WTC11 (cell line): ENCODE data around the gene CPLX3. TPM values are rescaled to one million over a fixed set of nuclear protein-coding genes. Genes with fewer than 3 reads are reported as not detected.
A peak's percentile ranks its signal among the peaks of the same experiment; 100 is the strongest.

Experiments used
- ATAC-seq: fragments of 200-7000 bp; cut with Tn5 transposase; 2 replicates; pipeline ENCODE4 v1.10.0; 2021; ENCODE audit warnings: mild to moderate bottlenecking, moderate library complexity
- CTCF ChIA-PET: fragments of 300-600 bp; sonication (Branson Sonifier 250); formaldehyde crosslinking; loops from one replicate; lab custom pipeline; 2021; ENCODE audit warnings: antibody characterized with exemption; lab: Charles Lee
- POLR2A ChIA-PET: fragments of 350-600 bp; sonication (Branson Sonifier 250); formaldehyde crosslinking; loops from one replicate; lab custom pipeline; 2021; ENCODE audit warnings: antibody characterized with exemption; lab: Charles Lee
- DNase-seq: peaks from one replicate; pipeline ENCODE4 v3.0.0; 2021; ENCODE audit warnings: low spot score
- H3K27ac Mint-ChIP-seq: 2 replicates; pipeline ENCODE4 v1.8.0; 2021; ENCODE audit warnings: mixed read lengths
- H3K27me3 Mint-ChIP-seq: 2 replicates; pipeline ENCODE4 v1.8.0; 2021; ENCODE audit warnings: low read depth, mild to moderate bottlenecking, moderate library complexity, mixed read lengths
- H3K36me3 Mint-ChIP-seq: 2 replicates; pipeline ENCODE4 v1.8.0; 2021; ENCODE audit warnings: mixed read lengths
- H3K4me1 Mint-ChIP-seq: 2 replicates; pipeline ENCODE4 v1.8.0; 2022; ENCODE audit warnings: mixed read lengths
- H3K4me3 Mint-ChIP-seq: 2 replicates; pipeline ENCODE4 v1.8.0; 2021; ENCODE audit warnings: mild to moderate bottlenecking, moderate library complexity, mixed read lengths
- H3K9me3 Mint-ChIP-seq: 2 replicates; pipeline ENCODE4 v1.8.0; 2021; ENCODE audit warnings: mixed read lengths
- CBFB ChIP-seq: sonication (generic); formaldehyde crosslinking; IDR thresholded peaks from 2 replicates; pipeline ENCODE4 v1.8.1; 2022; ENCODE audit warnings: mild to moderate bottlenecking, low read depth, missing genetic modification reagents
- CREM ChIP-seq: sonication (generic); formaldehyde crosslinking; IDR thresholded peaks from 2 replicates; pipeline ENCODE4 v1.8.1; 2022; ENCODE audit warnings: mild to moderate bottlenecking, missing genetic modification reagents, moderate library complexity
- ESRRA ChIP-seq: sonication (generic); formaldehyde crosslinking; IDR thresholded peaks from 2 replicates; pipeline ENCODE4 v1.8.1; 2022; ENCODE audit warnings: mild to moderate bottlenecking, missing genetic modification reagents, borderline replicate concordance
- ETV6 ChIP-seq: sonication (generic); formaldehyde crosslinking; IDR thresholded peaks from 2 replicates; pipeline ENCODE4 v1.8.1; 2022; ENCODE audit warnings: mild to moderate bottlenecking, missing genetic modification reagents
- GABPB1 ChIP-seq: sonication (generic); formaldehyde crosslinking; IDR thresholded peaks from 2 replicates; pipeline ENCODE4 v1.8.1; 2023; ENCODE audit warnings: mild to moderate bottlenecking, missing genetic modification reagents
- IRF2 ChIP-seq: sonication (generic); formaldehyde crosslinking; IDR thresholded peaks from 2 replicates; pipeline ENCODE4 v1.8.0; 2022; ENCODE audit warnings: low read depth, missing genetic modification reagents, borderline replicate concordance
- JAZF1 ChIP-seq: fragments of 250-450 bp; sonication (Bioruptor Pico); IDR thresholded peaks from 2 replicates; pipeline ENCODE4 v1.9.0; 2021; ENCODE audit warnings: moderate library complexity, mild to moderate bottlenecking, inconsistent platforms
- MYBL2 ChIP-seq: sonication (generic); formaldehyde crosslinking; IDR thresholded peaks from 2 replicates; pipeline ENCODE4 v1.8.1; 2023; ENCODE audit warnings: mild to moderate bottlenecking, moderate library complexity, missing genetic modification reagents
- SP1 ChIP-seq: sonication (generic); formaldehyde crosslinking; conservative IDR thresholded peaks from 2 replicates; pipeline ENCODE4 v1.8.1; 2022; ENCODE audit warnings: missing genetic modification reagents
- TCF7 ChIP-seq: sonication (generic); formaldehyde crosslinking; IDR thresholded peaks from 2 replicates; pipeline ENCODE4 v1.8.0; 2022; ENCODE audit warnings: mild to moderate bottlenecking, low read depth, missing genetic modification reagents, moderate library complexity
- ZNF317 ChIP-seq: sonication (generic); formaldehyde crosslinking; IDR thresholded peaks from 2 replicates; pipeline ENCODE4 v1.8.1; 2023; ENCODE audit warnings: low read depth, mild to moderate bottlenecking, moderate library complexity, missing genetic modification reagents, borderline replicate concordance
- ZNF396 ChIP-seq: fragments of 250-450 bp; sonication (Bioruptor Pico); IDR thresholded peaks from 2 replicates; pipeline ENCODE4 v1.8.0; 2021; ENCODE audit warnings: mild to moderate bottlenecking, moderate library complexity, borderline replicate concordance
- ZNF671 ChIP-seq: fragments of 250-450 bp; sonication (Bioruptor Pico); IDR thresholded peaks from 2 replicates; pipeline ENCODE4 v1.8.0; 2021; ENCODE audit warnings: mild to moderate bottlenecking
- total RNA-seq: library from RNA; stranded (reverse); gene quantifications from 3 replicates; pipeline ENCODE4 v1.2.3, GENCODE V29; 2021
- TF ChIP-seq, protein P1 (sequence below): fragments of 200-600 bp; IDR thresholded peaks from 2 replicates; pipeline ENCODE4 v1.8.0; 2022; ENCODE audit warnings: antibody characterized with exemption
- TF ChIP-seq, protein P2 (sequence below): fragments of 250-450 bp; sonication (Bioruptor Pico); IDR thresholded peaks from 2 replicates; pipeline ENCODE4 v1.9.0; 2021; ENCODE audit warnings: mild to moderate bottlenecking, borderline replicate concordance
- TF ChIP-seq, protein P3 (sequence below): sonication (generic); formaldehyde crosslinking; IDR thresholded peaks from 2 replicates; pipeline ENCODE4 v1.8.0; 2022; ENCODE audit warnings: mild to moderate bottlenecking, missing genetic modification reagents
- TF ChIP-seq, protein P4 (sequence below): sonication (generic); formaldehyde crosslinking; IDR thresholded peaks from 2 replicates; pipeline ENCODE4 v1.8.1; 2023; ENCODE audit warnings: mild to moderate bottlenecking, moderate library complexity, missing genetic modification reagents
- TF ChIP-seq, protein P5 (sequence below): sonication (generic); formaldehyde crosslinking; IDR thresholded peaks from 2 replicates; pipeline ENCODE4 v1.8.0; 2023; ENCODE audit warnings: mild to moderate bottlenecking, missing genetic modification reagents

CPLX3 gene
- total RNA-seq, 1 experiment from 2014 or later, result 0.09 TPM

DNA sequence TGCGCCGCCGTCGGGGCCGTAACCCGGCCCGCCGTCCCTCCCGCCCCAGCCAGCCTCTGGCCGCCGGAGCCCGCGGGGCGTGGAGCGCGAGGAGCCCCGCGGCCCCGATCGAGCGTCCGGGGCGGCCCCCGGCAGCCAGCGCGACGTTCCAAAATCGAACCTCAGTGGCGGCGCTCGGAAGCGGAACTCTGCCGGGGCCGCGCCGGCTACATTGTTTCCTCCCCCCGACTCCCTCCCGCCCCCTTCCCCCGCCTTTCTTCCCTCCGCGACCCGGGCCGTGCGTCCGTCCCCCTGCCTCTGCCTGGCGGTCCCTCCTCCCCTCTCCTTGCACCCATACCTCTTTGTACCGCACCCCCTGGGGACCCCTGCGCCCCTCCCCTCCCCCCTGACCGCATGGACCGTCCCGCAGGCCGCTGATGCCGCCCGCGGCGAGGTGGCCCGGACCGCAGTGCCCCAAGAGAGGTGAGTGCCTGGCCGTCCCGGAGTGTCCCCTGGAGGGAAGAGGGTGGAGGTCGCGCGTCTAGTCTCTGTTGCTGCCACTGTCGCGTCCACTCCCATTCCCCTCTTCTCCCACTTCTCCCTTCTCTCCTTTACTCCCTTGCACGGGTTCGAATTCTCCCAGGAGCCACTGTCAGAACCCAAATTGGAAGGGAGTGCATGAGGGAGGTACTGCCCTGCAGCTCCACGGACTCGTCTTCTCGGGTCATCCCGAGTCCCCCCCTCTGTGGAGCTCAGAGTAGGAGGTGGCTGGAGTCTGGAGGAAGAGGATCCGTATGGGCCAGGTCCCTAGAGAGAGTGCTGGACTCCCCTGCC, 44.0 kb upstream of the CPLX3 start:
- POLR2A ChIA-PET, result interaction anchor here (0.5 to 1.7 kb wide), 4 partner anchors 9 to 103 kb away, joined by 4 to 7 read pairs (median 5); no protein-coding TSS in a partner anchor
- Mint-ChIP-seq H3K27ac (no peak overlapping the region), H3K4me3 (peak overlapping the region; percentile 82), H3K36me3 (no peaks in the 10 kb centered on the region), H3K9me3 (no peaks in the 10 kb centered on the region), H3K4me1 (peaks cover 44% of the 10 kb centered on the region), H3K27me3 (peaks cover 26% of the 10 kb centered on the region)
- TF ChIP-seq, protein P1, sequence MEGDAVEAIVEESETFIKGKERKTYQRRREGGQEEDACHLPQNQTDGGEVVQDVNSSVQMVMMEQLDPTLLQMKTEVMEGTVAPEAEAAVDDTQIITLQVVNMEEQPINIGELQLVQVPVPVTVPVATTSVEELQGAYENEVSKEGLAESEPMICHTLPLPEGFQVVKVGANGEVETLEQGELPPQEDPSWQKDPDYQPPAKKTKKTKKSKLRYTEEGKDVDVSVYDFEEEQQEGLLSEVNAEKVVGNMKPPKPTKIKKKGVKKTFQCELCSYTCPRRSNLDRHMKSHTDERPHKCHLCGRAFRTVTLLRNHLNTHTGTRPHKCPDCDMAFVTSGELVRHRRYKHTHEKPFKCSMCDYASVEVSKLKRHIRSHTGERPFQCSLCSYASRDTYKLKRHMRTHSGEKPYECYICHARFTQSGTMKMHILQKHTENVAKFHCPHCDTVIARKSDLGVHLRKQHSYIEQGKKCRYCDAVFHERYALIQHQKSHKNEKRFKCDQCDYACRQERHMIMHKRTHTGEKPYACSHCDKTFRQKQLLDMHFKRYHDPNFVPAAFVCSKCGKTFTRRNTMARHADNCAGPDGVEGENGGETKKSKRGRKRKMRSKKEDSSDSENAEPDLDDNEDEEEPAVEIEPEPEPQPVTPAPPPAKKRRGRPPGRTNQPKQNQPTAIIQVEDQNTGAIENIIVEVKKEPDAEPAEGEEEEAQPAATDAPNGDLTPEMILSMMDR, result no peak
- TF ChIP-seq IRF2 (no peak), JAZF1 (CRISPR knock-in tag) (no peak), CBFB (CRISPR knock-in tag) (no peak), CREM (CRISPR knock-in tag) (no peak), ZNF671 (CRISPR knock-in tag) (no peak), ESRRA (CRISPR knock-in tag) (no peak)
- TF ChIP-seq, protein P2, sequence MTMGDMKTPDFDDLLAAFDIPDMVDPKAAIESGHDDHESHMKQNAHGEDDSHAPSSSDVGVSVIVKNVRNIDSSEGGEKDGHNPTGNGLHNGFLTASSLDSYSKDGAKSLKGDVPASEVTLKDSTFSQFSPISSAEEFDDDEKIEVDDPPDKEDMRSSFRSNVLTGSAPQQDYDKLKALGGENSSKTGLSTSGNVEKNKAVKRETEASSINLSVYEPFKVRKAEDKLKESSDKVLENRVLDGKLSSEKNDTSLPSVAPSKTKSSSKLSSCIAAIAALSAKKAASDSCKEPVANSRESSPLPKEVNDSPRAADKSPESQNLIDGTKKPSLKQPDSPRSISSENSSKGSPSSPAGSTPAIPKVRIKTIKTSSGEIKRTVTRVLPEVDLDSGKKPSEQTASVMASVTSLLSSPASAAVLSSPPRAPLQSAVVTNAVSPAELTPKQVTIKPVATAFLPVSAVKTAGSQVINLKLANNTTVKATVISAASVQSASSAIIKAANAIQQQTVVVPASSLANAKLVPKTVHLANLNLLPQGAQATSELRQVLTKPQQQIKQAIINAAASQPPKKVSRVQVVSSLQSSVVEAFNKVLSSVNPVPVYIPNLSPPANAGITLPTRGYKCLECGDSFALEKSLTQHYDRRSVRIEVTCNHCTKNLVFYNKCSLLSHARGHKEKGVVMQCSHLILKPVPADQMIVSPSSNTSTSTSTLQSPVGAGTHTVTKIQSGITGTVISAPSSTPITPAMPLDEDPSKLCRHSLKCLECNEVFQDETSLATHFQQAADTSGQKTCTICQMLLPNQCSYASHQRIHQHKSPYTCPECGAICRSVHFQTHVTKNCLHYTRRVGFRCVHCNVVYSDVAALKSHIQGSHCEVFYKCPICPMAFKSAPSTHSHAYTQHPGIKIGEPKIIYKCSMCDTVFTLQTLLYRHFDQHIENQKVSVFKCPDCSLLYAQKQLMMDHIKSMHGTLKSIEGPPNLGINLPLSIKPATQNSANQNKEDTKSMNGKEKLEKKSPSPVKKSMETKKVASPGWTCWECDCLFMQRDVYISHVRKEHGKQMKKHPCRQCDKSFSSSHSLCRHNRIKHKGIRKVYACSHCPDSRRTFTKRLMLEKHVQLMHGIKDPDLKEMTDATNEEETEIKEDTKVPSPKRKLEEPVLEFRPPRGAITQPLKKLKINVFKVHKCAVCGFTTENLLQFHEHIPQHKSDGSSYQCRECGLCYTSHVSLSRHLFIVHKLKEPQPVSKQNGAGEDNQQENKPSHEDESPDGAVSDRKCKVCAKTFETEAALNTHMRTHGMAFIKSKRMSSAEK (CRISPR knock-in tag), result no peak
- peak; percentile 7 for ATAC-seq
- DNase-seq, result no peak
- CTCF ChIA-PET, result interaction anchor here (0.6 to 14.8 kb wide), 20 partner anchors 8 to 169 kb away, joined by 3 to 360 read pairs (median 4); partner anchors contain the start of genes CPLX3, CYP1A1, FAM219B and ULK3

DNA sequence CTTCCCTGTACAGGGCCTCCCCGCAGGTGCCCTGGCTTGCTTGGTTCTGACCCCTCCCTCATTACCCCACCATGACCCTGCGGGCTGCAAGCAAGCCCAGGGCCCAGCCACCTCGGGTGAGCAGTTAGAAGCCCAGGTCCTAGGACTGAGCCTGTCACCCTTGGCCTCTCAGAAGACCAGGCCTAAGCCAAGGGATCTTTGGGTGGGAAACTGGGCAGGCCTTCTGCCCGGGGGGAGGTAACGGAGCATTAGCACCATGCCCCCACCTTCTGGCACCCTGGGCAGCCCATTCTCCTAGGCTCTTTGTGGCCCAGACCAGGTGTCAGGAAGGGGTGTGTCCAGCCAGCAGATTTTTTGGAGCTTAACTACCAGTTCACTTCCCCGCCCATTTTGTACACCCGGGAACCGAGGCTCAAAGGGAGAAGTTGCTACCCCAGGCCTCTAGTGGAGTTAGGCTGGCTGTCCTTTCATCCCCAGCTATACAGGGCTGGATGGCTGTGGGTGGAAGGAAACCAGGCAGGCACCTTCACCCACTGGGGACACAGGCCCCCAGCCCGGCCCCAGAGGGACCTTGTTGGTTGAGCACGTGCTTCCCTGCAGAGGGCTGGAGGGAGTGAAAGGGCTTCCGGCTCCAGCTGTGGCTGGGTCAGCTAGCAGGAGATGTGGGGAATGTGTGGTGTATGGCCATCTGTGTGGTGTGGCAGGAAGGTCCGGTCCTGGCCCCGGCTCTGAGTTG, 43.2 kb upstream of the CPLX3 start:
- ChIA-PET CTCF (interaction anchor here (0.9 to 14.8 kb wide), 12 partner anchors 9 to 167 kb away, joined by 3 to 360 read pairs (median 5); partner anchors contain the start of genes CPLX3, FAM219B and ULK3), POLR2A (interaction anchor here (0.5 to 1.0 kb wide), 3 partner anchors 10 to 103 kb away, joined by 4 to 7 read pairs (median 5); no protein-coding TSS in a partner anchor)
- H3K27me3 Mint-ChIP-seq, result peaks cover 26% of the 10 kb centered on the region
- no peak overlapping the region for H3K27ac Mint-ChIP-seq
- H3K4me1 Mint-ChIP-seq, result peaks cover 44% of the 10 kb centered on the region
- DNase-seq, result no peak
- TF ChIP-seq, protein P3, sequence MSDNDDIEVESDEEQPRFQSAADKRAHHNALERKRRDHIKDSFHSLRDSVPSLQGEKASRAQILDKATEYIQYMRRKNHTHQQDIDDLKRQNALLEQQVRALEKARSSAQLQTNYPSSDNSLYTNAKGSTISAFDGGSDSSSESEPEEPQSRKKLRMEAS (CRISPR knock-in tag), result peak; percentile 59; the same call in 1 of the 2 replicates
- TF ChIP-seq GABPB1 (CRISPR knock-in tag), result no peak
- TF ChIP-seq ETV6, result 0 out of 2 replicates have a peak, but pooled peaks have one; percentile 35
- ATAC-seq, result no peak; the same call in 1 of the 2 replicates
- no peaks in the 10 kb centered on the region for H3K9me3 Mint-ChIP-seq
- H3K36me3 Mint-ChIP-seq, result no peaks in the 10 kb centered on the region
- peak overlapping the region; percentile 82 for H3K4me3 Mint-ChIP-seq

DNA sequence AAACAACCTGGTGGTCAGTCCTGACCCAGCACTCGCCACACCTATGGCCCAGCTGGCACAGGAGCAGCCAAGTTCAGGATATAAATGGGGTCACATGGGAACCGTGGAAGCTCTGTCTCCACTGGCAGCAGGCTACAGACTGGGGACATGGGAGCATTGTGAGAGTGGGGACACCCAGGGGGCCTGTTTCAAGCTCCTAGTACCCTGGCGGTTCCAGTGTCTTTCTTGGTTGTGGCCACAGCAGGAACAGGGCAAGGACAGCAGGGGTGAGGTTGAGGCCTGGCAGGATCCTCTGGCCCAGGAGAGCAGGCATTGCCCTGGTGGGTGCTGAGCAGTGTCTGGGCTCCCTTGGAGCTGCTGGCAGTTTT, 42.6 kb upstream of the CPLX3 start:
- H3K27ac Mint-ChIP-seq, result no peak overlapping the region
- H3K4me3 Mint-ChIP-seq, result peak overlapping the region; percentile 82; the same call in 1 of the 2 replicates
- no peak for TF ChIP-seq IRF2
- TF ChIP-seq SP1 (CRISPR knock-in tag), result no peak
- TF ChIP-seq, protein P4, sequence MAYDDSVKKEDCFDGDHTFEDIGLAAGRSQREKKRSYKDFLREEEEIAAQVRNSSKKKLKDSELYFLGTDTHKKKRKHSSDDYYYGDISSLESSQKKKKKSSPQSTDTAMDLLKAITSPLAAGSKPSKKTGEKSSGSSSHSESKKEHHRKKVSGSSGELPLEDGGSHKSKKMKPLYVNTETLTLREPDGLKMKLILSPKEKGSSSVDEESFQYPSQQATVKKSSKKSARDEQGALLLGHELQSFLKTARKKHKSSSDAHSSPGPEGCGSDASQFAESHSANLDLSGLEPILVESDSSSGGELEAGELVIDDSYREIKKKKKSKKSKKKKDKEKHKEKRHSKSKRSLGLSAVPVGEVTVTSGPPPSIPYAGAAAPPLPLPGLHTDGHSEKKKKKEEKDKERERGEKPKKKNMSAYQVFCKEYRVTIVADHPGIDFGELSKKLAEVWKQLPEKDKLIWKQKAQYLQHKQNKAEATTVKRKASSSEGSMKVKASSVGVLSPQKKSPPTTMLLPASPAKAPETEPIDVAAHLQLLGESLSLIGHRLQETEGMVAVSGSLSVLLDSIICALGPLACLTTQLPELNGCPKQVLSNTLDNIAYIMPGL, result no peak
- TF ChIP-seq TCF7, result no peak
- TF ChIP-seq, protein P5, sequence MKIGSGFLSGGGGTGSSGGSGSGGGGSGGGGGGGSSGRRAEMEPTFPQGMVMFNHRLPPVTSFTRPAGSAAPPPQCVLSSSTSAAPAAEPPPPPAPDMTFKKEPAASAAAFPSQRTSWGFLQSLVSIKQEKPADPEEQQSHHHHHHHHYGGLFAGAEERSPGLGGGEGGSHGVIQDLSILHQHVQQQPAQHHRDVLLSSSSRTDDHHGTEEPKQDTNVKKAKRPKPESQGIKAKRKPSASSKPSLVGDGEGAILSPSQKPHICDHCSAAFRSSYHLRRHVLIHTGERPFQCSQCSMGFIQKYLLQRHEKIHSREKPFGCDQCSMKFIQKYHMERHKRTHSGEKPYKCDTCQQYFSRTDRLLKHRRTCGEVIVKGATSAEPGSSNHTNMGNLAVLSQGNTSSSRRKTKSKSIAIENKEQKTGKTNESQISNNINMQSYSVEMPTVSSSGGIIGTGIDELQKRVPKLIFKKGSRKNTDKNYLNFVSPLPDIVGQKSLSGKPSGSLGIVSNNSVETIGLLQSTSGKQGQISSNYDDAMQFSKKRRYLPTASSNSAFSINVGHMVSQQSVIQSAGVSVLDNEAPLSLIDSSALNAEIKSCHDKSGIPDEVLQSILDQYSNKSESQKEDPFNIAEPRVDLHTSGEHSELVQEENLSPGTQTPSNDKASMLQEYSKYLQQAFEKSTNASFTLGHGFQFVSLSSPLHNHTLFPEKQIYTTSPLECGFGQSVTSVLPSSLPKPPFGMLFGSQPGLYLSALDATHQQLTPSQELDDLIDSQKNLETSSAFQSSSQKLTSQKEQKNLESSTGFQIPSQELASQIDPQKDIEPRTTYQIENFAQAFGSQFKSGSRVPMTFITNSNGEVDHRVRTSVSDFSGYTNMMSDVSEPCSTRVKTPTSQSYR, result no peak
- TF ChIP-seq MYBL2 (CRISPR knock-in tag), result no peak
- no peak for TF ChIP-seq ZNF317
- no peak for TF ChIP-seq ZNF396 (CRISPR knock-in tag)

More for the DNA sequence above, 42.6 kb upstream of the CPLX3 start:
- ChIA-PET POLR2A (interaction anchor here (0.9 kb wide), 1 partner anchor 23 kb away, joined by 3 read pairs; no protein-coding TSS in a partner anchor), CTCF (interaction anchor here (0.9 to 14.8 kb wide), 11 partner anchors 9 to 166 kb away, joined by 3 to 360 read pairs (median 6); partner anchors contain the start of genes CPLX3, FAM219B and ULK3)
- Mint-ChIP-seq H3K36me3 (no peaks in the 10 kb centered on the region), H3K27me3 (peaks cover 26% of the 10 kb centered on the region), H3K4me1 (peaks cover 45% of the 10 kb centered on the region), H3K9me3 (no peaks in the 10 kb centered on the region)
- no peak for DNase-seq
- ATAC-seq, result no peak
